ENCODE data around the gene MTARC1.

GRCh38 chr1:220764757-220765156 is 22.0 kb upstream of the MTARC1 start:
- no peak for TF ChIP-seq EZH2 (IDR thresholded peaks at IDR 0.05; ENCODE audit: low read depth)
- TF ChIP-seq, protein P1, sequence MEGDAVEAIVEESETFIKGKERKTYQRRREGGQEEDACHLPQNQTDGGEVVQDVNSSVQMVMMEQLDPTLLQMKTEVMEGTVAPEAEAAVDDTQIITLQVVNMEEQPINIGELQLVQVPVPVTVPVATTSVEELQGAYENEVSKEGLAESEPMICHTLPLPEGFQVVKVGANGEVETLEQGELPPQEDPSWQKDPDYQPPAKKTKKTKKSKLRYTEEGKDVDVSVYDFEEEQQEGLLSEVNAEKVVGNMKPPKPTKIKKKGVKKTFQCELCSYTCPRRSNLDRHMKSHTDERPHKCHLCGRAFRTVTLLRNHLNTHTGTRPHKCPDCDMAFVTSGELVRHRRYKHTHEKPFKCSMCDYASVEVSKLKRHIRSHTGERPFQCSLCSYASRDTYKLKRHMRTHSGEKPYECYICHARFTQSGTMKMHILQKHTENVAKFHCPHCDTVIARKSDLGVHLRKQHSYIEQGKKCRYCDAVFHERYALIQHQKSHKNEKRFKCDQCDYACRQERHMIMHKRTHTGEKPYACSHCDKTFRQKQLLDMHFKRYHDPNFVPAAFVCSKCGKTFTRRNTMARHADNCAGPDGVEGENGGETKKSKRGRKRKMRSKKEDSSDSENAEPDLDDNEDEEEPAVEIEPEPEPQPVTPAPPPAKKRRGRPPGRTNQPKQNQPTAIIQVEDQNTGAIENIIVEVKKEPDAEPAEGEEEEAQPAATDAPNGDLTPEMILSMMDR (conservative IDR thresholded peaks at IDR 0.05) = no peak
